GM18505 (cell line): ENCODE results near the gene GRIP2.

ENCODE experiments used
- ATAC-seq: cut with Tn5 transposase; IDR thresholded peaks from one replicate; pipeline ENCODE4 v1.9.1; 2021; ENCODE audit not compliant: unreplicated experiment
- POLR2A ChIP-seq: IDR thresholded peaks from 4 replicates; pipeline ENCODE4 v1.6.1; 2011; ENCODE audit warnings: borderline replicate concordance; ENCODE audit not compliant: insufficient read depth, insufficient read length; ENCODE audit errors: extremely low read depth

GRIP2 gene

DNA sequence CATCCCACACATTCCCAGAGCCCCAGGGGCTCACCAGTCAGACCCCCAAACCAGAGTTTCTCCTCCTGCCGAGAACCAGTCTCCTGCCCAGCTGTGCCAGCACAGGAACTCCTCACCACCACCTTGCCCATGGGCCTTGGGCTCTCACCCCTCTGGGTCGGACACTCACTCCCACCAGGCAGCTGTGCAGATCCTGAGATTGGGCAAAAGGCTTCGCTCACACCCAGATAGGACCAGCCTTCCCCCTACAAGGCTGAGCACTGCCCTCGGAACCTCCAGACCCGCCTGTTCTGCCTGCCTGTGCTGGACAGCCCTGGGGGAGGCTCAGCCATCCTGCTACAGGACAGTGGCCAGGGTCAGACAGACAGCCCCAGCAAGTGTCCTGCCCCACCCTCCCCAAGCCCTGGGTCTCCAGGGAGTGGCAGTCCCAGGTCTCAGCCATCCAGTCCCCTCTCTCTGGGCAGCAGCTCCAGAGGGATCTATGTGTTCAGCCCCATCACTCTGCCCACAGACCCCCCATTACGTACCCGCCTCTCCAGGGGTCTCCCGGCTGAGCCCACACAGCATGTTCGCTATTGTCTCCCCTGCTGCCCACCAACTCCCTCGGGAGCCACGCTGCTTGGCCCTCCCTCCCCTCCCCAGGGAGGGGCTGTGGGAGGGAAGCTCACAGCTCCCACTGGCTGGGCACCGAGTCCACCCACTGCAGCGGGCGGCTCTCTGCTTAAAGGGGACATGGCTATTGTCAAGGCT lies at the start of gene GRIP2:
TSS of gene GRIP2 (minus strand) at position 601 of the 750 bp plus-strand sequence. CDS start at position 567, 34 bp downstream.
- ATAC-seq: no peak
- no peak for TF ChIP-seq POLR2A

DNA sequence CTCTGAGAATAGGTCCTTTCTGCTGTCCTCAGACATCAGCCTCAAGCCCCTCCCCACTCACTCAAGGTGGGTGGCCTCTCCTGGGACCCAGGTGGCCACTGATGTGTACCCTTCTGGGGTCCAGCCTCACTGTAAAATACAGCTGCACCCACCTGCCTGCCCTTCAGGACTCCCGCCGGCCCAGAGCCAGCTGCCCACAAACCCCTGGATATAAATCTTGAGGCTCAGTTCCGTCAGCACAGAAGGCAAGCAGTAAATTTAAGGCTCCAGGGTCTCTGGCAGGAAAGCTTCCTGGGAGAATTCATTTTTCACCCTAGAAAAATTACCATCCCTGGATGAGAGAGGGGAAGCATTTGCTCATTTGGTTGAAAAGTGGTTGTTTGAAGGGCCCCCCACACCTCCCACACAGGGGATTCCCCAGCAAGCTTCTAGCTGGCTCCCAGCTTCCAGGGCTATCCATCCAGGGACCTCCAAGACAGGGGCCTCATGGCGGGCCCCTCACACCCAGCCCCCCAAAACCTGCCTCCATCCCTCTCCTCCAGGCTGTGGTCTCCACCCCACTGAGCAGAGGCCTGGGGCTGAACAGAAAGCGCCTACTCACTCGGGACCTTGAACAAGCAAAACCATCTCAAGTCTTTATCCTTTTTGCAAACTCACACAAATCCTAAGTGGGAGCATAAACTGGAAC lies 48.4 kb upstream of the GRIP2 start:
- no peak for TF ChIP-seq POLR2A
- ATAC-seq: no peak

DNA sequence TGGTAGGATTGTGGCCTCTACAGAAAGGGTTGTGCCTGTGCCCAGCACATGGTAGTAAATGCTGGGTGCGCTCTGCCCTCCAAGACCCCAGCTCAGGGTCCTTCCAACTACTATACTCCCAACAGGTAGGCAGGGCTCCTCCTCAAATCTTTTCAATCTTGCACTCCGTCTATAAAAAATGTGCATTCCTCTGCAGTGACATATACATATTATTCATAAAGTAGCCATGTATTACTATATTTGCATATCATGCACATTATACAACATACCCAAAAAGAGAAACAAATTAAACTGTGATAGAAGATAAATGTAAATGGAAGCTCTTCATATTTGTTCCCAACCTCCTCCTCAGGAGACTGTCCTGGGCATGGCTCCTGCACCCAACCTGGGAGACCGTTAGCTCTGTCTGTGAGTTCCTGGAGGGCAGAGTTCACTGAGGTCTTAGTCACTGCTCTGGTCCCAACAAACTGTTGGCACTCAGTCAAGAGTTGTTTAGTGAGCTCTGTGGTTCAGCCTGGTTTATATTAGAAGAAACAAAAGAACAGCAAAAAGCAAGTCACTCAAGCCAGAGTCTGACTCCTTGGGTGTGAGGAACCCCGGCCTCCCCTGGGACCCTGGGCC lies 47.7 kb upstream of the GRIP2 start:
- no peak for ATAC-seq
- TF ChIP-seq POLR2A: no peak

DNA sequence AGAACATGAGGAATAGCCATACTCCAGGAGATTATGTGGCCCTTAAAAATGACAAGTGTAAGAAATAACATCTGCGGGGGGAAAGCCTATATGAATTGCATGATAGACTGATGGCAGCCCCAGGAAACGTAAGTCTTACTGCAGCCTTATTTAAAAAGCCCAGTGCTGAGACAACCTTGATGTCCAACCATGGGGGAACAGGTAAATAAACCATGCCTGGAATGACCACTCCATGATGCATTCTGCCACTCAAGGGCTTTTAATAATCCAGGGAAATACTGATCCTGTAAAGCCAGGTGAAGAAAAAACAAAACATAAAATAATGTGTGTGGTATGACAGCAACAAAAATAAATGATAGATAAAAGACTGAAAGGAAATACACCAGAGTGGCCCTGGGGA lies 46.5 kb upstream of the GRIP2 start:
- no peak for TF ChIP-seq POLR2A
- ATAC-seq: no peak

DNA sequence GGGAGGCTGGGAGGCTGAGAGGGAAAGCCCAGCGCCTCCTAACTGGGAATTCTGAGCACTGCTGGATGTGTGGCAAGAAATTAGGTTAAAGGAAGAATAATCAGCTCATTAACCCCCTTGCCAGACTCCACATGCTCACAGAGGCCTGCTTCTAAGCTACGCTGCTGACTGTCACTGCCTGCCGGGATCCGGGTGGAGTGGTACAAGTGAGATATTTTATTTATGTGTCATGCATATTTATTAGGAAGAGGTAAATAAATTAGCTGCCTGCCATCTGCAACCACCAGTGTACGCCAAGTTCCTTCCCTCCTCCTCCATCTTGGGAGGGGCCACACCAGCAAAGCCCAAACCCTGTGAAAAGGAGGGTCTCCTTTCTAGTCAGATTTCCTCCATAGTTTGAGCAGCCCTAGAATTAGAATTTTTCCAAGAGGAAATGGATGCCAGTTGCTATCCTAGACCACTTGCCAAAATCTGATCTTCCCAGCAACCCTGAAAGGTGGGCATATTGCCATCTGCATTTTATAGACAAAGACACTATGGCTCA lies 43.5 kb upstream of the GRIP2 start:
- no peak for TF ChIP-seq POLR2A
- ATAC-seq: no peak

DNA sequence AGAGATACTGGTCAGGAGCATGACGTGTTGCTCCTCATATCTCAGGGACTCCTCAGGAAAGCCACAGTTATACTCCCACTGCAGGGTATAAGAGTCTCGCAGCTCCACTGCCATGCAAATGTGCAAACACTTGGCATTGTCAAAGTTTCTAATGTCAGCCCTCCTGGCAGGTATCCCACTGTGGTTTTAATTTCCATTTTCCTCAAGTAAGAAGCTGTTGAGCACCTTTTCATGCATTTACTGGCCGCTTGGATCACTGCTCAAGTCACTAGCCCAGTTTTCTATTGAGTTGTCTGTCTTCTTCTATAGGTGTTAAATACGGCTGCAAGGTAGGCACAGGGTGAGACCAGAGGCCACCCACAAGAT lies 41.9 kb upstream of the GRIP2 start:
- ATAC-seq: no peak
- no peak for TF ChIP-seq POLR2A

DNA sequence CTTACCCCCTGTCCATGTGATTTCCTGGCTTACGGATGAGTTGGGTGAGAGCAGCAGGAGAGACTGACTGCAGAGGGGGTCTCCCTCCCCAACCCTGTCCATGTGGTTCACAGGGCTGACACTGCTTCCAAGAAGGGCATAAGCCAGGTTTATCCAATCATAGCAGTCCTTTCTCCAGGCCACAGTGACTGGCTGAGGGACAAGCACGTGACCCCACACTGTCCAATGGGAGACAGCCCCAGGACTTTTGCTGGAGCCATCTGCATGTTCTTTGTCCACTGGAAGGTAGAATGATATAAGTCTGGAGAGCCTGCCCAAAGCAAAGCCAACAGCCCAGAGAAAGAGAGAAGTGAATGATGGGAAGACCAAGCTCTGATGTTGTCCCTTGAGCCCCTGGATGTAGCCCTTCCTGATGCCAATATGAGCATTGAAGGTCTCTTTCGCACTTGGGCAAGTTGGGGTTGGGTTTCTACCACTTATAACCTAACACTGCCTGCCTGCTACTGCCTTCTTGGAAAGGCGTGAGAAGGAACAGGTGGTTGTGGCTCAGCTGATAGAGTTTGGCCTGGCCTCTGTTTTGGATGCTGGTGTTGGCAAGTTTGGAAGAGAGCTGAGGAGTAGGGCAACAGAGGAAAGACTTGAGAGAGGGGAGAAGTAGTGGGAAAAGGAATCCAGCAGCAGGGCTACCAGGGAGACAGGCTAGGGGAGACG lies 41.3 kb upstream of the GRIP2 start:
- TF ChIP-seq POLR2A: no peak
- ATAC-seq: no peak

DNA sequence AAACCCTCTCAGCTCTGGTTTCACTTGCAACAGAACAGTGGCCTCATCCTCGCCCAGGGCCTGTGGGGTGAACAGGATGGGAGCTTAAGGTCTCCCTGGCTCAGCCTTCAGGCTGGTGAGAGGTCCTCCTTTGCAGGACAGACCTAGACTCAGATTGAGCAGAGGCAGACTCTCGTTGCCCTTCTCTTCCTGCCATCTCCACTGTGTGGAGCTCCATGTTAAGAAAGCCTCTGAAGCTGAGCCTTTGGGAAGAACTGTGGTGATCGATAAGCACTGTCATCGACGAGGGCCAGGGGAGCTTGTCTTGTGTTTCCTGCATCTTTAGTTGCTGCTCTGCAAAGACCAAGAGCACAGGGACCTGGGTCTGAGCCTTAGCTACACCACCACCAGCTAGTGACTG lies 37.8 kb upstream of the GRIP2 start:
- no peak for TF ChIP-seq POLR2A
- ATAC-seq: no peak

DNA sequence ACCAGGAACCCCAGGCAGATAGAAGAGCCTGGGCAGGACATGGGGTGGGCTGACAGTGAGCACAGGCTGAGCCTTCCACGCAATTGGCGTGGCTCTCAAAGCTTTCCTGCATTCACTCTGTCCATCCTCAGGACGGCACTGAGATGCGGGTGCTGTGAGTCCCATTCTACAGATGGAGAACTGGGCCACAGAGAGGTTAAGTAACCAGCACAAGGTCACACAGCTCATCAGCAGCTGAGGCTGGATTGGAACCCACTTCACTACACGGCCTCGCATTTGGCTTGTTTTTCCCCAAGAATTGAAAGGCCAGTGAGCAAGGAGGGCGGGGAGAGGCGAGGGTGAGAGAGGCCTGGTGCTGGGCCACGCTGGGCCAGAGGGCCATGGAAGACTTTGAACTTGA lies 36.0 kb upstream of the GRIP2 start:
- ATAC-seq: no peak
- TF ChIP-seq POLR2A: no peak

DNA sequence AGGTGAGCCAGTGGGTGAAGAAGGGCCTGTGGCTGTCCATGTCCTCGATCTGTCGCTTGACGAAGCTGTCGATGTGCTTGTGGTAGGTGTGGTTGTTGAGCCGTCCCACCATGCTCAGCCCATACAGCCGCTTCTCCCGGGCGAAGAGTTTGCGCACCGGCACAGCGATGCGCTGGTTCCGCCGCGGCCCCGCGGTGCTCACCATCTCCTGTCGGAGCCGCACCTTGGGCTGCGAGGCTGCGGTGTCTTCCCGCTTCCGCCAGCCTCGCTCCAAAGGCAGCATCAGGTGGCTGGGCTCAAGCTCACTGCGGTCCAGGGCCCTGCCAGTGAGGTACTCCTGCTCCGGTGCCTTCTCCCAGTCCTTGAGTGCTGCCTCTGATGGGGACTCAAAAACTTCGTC lies 34.0 kb upstream of the GRIP2 start:
- TF ChIP-seq POLR2A: no peak
- ATAC-seq: no peak

DNA sequence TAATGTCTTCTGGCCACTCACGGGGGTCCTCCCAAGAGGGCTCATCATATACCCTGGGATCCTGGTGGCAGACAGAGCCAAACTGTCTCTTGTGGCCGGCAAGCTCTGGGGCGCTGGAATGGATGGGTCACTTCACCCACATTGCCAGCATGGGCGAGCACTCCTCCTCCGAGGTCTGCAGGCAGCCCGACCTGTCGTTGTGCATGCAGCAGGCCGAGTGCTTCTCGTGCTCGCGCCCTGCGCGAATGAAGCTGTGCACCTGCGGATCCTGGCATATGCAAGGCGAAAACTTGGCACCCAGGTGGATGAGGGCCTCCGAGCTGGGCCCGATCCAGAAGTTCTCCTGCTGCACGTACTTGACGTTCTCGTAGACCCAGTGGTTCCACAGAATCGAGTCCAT lies 33.6 kb upstream of the GRIP2 start:
- no peak for TF ChIP-seq POLR2A
- no peak for ATAC-seq

DNA sequence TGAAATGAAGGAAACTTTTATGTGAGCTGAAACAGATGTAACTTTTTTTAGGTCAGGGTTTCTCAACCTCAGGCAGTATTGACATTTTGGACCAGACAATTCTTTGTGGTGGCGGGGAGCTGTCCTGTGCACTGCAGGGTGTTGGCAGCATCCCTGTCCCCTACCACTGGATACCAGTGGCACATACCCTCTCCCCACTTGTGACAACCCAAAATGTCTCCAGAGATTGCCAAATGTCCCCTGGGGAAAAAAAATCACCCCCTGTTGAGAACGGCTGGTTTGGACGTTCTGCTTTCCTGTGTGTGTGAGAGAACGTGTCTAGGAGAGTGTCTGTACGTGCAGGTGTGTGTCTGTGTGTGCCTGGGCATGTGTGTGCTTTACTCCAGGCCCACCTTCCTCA lies 30.7 kb upstream of the GRIP2 start:
- ATAC-seq: no peak
- TF ChIP-seq POLR2A: no peak

DNA sequence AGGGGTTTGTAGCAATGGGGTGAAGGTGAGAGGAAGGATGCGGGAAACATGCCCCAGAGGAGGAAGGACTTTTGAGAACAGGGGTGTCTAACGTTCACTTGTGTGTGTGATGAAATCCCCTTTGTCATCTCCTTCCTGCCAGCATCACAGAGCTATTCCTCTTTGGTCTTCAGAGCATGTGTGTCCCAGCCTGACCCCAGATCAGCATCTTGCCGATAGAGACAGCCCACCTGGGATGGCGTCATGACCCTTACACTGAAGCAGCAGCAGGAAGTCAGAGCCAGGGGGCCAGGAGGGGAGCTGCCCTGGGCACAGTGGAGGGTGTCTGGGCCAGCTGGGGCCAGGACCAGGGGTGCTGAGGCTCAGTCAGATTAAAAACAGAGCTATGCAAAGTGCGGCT lies 29.9 kb upstream of the GRIP2 start:
- no peak for TF ChIP-seq POLR2A
- no peak for ATAC-seq
